Activated CD4-positive, alpha-beta memory T cell treated with anti-CD3 and anti-CD28 coated beads for 36 hours (primary cell): ENCODE data around the gene AP1S1. TPM values are rescaled to one million over a fixed set of nuclear protein-coding genes. Genes with fewer than 3 reads are reported as not detected.

Experiments used
- CTCF ChIA-PET: fragments of 350-600 bp; sonication (Branson Sonifier 250); formaldehyde crosslinking; loops from one replicate; lab custom pipeline; 2021; ENCODE audit warnings: antibody characterized with exemption, inconsistent platforms; lab: Charles Lee
- POLR2A ChIA-PET: fragments of 350-600 bp; sonication (Branson Sonifier 250); formaldehyde crosslinking; loops from one replicate; lab custom pipeline; 2021; ENCODE audit warnings: antibody characterized with exemption; lab: Charles Lee
- DNase-seq: peaks from one replicate; pipeline ENCODE4 v3.0.0-alpha.2; 2020
- H3K27ac Mint-ChIP-seq: one replicate; pipeline ENCODE4 v1.8.0; 2021; ENCODE audit warnings: mixed read lengths
- H3K27me3 Mint-ChIP-seq: one replicate; pipeline ENCODE4 v1.8.0; 2021; ENCODE audit warnings: mixed read lengths
- H3K36me3 Mint-ChIP-seq: one replicate; pipeline ENCODE4 v1.8.0; 2021; ENCODE audit warnings: mixed read lengths
- H3K4me1 Mint-ChIP-seq: one replicate; pipeline ENCODE4 v1.8.0; 2021; ENCODE audit warnings: low read depth, mixed read lengths
- H3K4me3 Mint-ChIP-seq: one replicate; pipeline ENCODE4 v1.8.0; 2021; ENCODE audit warnings: mild to moderate bottlenecking, mixed read lengths
- H3K9me3 Mint-ChIP-seq: one replicate; pipeline ENCODE4 v1.8.0; 2021; ENCODE audit warnings: mixed read lengths
- intact Hi-C: fragments of 100-400 bp; cut with micrococcal nuclease; formaldehyde crosslinking; loops from one replicate; pipeline ENCODE4 v1.15.1; 2023
- total RNA-seq, 2 experiments: library from RNA; stranded (reverse); gene quantifications; one replicate each; pipeline ENCODE4 v1.2.3, GENCODE V29; 2021

Gene AP1S1
- total RNA-seq, 2 experiments from 2014 or later: 41.1 to 44.7 TPM

- H3K27ac Mint-ChIP-seq: peak overlapping the region; percentile 72
- no peaks in the 10 kb centered on the region for H3K9me3 Mint-ChIP-seq
- H3K36me3 Mint-ChIP-seq: no peaks in the 10 kb centered on the region
- peaks cover 47% of the 10 kb centered on the region for H3K4me1 Mint-ChIP-seq
- H3K27me3 Mint-ChIP-seq: peaks cover 16% of the 10 kb centered on the region
- peak; percentile 94 for DNase-seq
- POLR2A ChIA-PET: no interaction called here
- H3K4me3 Mint-ChIP-seq: peak overlapping the region; percentile 30
- CTCF ChIA-PET: interaction anchor here (0.6 to 2.9 kb wide), 10 partner anchors 35 to 505 kb away, joined by 3 to 10 read pairs (median 4); partner anchors contain the start of genes ACHE, TRIM56 and UFSP1
- intact Hi-C loops: loop anchor here (1.0 kb wide), 1 partner anchor 16 kb away; the partner anchor contains the start of gene AP1S1
Measured at GRCh38 chr7:101138213-101138870, 15.9 kb upstream of the AP1S1 start.

DNA sequence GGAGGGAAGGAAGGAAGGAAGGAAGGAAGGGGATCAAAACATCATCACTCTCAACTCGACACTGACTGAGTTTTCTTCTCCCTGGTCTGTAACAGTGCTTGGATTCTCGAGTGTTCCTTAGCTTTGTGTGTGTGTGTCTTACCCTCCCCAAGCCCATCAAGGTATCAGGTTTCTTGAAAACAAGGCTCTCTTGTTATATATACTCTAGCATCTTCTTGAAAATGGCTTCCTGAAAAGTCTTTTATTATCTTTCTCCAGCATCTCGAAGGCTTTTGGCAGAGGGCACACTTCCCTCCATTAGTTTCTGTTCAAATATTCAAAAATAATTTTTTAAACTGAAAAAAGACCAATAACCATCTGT, 14.0 kb upstream of the AP1S1 start:
- ChIA-PET POLR2A (no interaction called here), CTCF (interaction anchor here (1.0 to 9.4 kb wide), 4 partner anchors 13 to 151 kb away, joined by 4 to 297 read pairs (median 4); no protein-coding TSS in a partner anchor)
- intact Hi-C loops: loop anchor here (5.0 kb wide), 1 partner anchor 152 kb away; no protein-coding TSS in a partner anchor
- Mint-ChIP-seq H3K9me3 (no peaks in the 10 kb centered on the region), H3K36me3 (no peaks in the 10 kb centered on the region), H3K27ac (no peak overlapping the region), H3K27me3 (peaks cover 9% of the 10 kb centered on the region), H3K4me1 (peaks cover 37% of the 10 kb centered on the region), H3K4me3 (no peak overlapping the region)
- no peak for DNase-seq

- H3K4me3 Mint-ChIP-seq: no peak overlapping the region
- no peaks in the 10 kb centered on the region for H3K36me3 Mint-ChIP-seq
Measured at GRCh38 chr7:101140746-101141382, 13.4 kb upstream of the AP1S1 start.

DNA sequence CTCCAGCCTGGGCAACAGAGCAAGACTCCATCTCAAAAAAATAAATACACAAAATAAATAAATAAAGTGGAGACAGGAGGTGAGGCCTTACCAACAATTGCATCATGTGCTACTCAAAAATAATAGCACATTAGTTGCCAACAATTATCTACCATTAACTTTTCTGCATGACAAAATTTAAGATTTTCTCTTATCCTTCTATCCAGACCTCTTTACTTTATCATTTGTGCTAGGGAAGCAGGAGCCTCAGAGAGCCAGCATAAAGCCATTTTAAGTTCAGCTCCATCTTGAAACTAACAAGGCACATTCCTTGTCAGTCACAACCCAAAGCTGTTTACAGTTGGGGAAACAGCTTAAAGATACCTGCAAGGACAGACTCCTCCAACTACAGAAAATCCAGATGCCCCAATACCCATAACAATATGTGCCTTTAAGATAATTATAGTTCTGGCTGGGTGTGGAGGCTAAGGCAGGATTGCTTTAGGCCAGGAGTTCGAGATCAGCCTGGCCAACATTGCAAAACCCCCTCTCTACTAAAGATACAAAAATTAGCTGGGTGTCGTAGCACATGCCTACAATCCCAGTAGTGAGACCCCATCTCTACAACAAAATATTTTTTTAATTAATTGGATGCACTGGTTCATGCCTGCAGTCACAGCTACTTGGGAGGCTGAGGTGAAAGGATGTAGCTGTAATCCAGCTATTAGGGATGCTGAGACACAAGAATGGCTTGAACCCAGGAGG, 2.2 kb upstream of the AP1S1 start:
- Mint-ChIP-seq H3K36me3 (peaks cover 6% of the 10 kb centered on the region), H3K4me3 (no peak overlapping the region), H3K9me3 (no peaks in the 10 kb centered on the region), H3K27me3 (peaks cover 8% of the 10 kb centered on the region), H3K4me1 (peaks cover 12% of the 10 kb centered on the region), H3K27ac (no peak overlapping the region)
- DNase-seq: no peak
- POLR2A ChIA-PET: no interaction called here
- CTCF ChIA-PET: interaction anchor here (0.9 to 3.0 kb wide), 3 partner anchors 8 to 93 kb away, joined by 3 to 34 read pairs (median 7); partner anchors contain the start of gene FIS1
- intact Hi-C loops: no loop called here

More at GRCh38 chr7:101140746-101141382, 13.4 kb upstream of the AP1S1 start:
- ChIA-PET POLR2A (no interaction called here), CTCF (interaction anchor here (1.0 to 9.4 kb wide), 4 partner anchors 13 to 150 kb away, joined by 4 to 297 read pairs (median 5); no protein-coding TSS in a partner anchor)
- intact Hi-C loops: loop anchor here (5.0 kb wide), 1 partner anchor 151 kb away; no protein-coding TSS in a partner anchor
- no peak for DNase-seq
- Mint-ChIP-seq H3K27me3 (peaks cover 5% of the 10 kb centered on the region), H3K27ac (no peak overlapping the region), H3K4me1 (peaks cover 37% of the 10 kb centered on the region), H3K9me3 (no peaks in the 10 kb centered on the region)

DNA sequence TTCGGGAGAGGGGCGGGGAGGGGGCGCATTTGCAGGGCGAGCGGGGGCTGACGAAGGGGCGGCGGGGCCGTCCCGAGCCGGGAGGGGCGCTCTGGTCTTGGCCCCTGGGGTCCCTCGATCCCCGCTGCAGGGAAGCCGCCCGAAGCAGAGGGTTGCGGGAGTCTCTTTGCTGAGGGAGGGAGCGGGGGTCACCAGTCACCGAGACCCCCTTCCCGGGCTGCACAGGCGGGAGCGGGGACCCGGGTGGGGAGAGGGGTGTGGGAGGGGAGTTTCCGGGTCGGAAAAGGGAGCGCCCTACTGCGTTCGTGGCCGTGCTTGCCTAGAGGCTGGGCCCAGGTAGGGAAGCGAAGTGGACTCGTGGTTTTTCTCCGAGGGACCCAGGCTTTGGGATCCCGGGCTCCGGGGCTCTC, 422 bp downstream of the AP1S1 start:
- no peak for DNase-seq
- ChIA-PET CTCF (interaction anchor here (1.0 to 3.0 kb wide), 3 partner anchors 10 to 38 kb away, joined by 3 to 34 read pairs (median 9); no protein-coding TSS in a partner anchor), POLR2A (no interaction called here)
- no peaks in the 10 kb centered on the region for H3K9me3 Mint-ChIP-seq
- no peak overlapping the region for H3K27ac Mint-ChIP-seq
- intact Hi-C loops: loop anchor here (1.0 kb wide), 2 partner anchors 11 to 16 kb away; partner anchors contain the start of gene VGF
- H3K4me3 Mint-ChIP-seq: peak overlapping the region; percentile 79
- H3K36me3 Mint-ChIP-seq: peaks cover 18% of the 10 kb centered on the region
- H3K4me1 Mint-ChIP-seq: peaks cover 10% of the 10 kb centered on the region
- no peaks in the 10 kb centered on the region for H3K27me3 Mint-ChIP-seq

GRCh38 chr7:101155303-101155702, 1.0 kb downstream of the AP1S1 start:
- Mint-ChIP-seq H3K27me3 (no peaks in the 10 kb centered on the region), H3K4me3 (peak overlapping the region; percentile 79), H3K4me1 (peaks cover 10% of the 10 kb centered on the region), H3K27ac (no peak overlapping the region), H3K9me3 (no peaks in the 10 kb centered on the region), H3K36me3 (peaks cover 24% of the 10 kb centered on the region)
- intact Hi-C loops: no loop called here
- CTCF ChIA-PET: interaction anchor here (1.0 to 1.1 kb wide), 2 partner anchors 11 to 37 kb away, joined by 3 to 9 read pairs; no protein-coding TSS in a partner anchor
- DNase-seq: no peak
- POLR2A ChIA-PET: no interaction called here

DNA sequence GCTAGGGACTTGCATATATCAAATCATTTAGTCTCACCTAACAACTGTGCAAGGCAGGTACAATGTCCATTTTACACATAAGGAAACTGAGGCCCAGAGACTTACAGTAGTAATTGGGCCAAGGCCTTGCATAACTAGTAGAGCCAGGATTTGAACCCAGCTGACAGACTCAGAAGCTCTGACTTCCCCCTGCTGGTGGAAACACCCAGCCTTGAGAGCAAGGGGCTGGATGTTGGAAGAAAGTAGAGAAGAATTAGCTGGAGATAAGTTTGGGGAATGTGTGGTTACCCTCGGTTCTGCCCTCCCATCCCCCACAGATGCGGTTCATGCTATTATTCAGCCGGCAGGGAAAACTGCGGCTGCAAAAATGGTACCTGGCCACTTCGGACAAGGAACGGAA, 2.0 kb downstream of the AP1S1 start:
- POLR2A ChIA-PET: no interaction called here
- Mint-ChIP-seq H3K4me1 (peaks cover 10% of the 10 kb centered on the region), H3K27me3 (peaks cover 2% of the 10 kb centered on the region), H3K9me3 (no peaks in the 10 kb centered on the region), H3K4me3 (no peak overlapping the region), H3K36me3 (peaks cover 27% of the 10 kb centered on the region), H3K27ac (no peak overlapping the region)
- DNase-seq: no peak
- CTCF ChIA-PET: interaction anchor here (0.7 to 3.3 kb wide), 3 partner anchors 9 to 36 kb away, joined by 4 to 18 read pairs (median 7); partner anchors contain the start of gene VGF
- intact Hi-C loops: no loop called here

DNA sequence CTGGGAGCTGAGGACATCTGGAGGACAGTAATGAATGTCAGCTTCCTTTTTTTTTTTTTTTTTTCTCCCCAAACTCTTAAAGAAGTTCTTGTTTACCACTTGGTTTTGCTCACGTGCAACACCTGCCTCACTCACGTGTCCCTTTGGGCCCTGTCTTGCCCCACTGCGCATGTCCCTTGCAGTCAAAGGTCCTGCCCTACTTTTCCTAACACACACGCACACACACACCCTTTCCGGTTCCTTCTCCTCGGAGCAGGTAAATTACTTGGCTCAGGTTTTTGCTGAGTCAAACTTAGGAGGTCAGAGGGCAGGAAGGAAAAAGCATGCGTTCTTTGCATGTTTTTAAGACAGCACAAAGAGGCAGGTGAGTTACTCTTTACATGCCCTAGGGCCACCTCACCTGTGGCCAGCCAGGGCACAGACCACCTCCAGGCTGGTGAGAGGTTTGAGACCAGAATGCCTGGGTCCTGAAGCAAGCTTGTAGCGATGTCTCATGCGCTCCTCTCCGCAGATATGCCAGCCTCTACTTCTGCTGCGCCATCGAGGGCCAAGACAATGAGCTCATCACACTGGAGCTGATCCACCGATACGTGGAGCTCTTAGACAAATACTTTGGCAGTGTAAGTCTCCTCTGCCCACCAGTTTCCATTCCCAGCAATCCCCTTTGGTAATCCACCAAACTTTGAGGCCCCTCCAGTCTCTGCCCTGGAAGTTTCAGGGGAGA, 2.8 kb downstream of the AP1S1 start:
- no peak for DNase-seq
- Mint-ChIP-seq H3K4me3 (no peak overlapping the region), H3K9me3 (no peaks in the 10 kb centered on the region), H3K27ac (no peak overlapping the region), H3K4me1 (peaks cover 10% of the 10 kb centered on the region), H3K27me3 (peaks cover 5% of the 10 kb centered on the region), H3K36me3 (peaks cover 31% of the 10 kb centered on the region)
- CTCF ChIA-PET: interaction anchor here (0.9 to 3.3 kb wide), 4 partner anchors 9 to 36 kb away, joined by 3 to 18 read pairs (median 5); partner anchors contain the start of gene VGF
- POLR2A ChIA-PET: no interaction called here
- intact Hi-C loops: no loop called here

- H3K36me3 Mint-ChIP-seq: peaks cover 32% of the 10 kb centered on the region
- POLR2A ChIA-PET: no interaction called here
- CTCF ChIA-PET: no interaction called here
- no peak overlapping the region for H3K27ac Mint-ChIP-seq
- intact Hi-C loops: no loop called here
- no peaks in the 10 kb centered on the region for H3K9me3 Mint-ChIP-seq
- peaks cover 17% of the 10 kb centered on the region for H3K4me1 Mint-ChIP-seq
- H3K4me3 Mint-ChIP-seq: no peak overlapping the region
- H3K27me3 Mint-ChIP-seq: peaks cover 18% of the 10 kb centered on the region
- no peak for DNase-seq
Measured at GRCh38 chr7:101159696-101160674, 5.7 kb downstream of the AP1S1 start.

- H3K4me1 Mint-ChIP-seq: peaks cover 19% of the 10 kb centered on the region
- CTCF ChIA-PET: interaction anchor here (2.4 kb wide), 1 partner anchor 17 kb away, joined by 8 read pairs; no protein-coding TSS in a partner anchor
- peaks cover 26% of the 10 kb centered on the region for H3K27me3 Mint-ChIP-seq
- H3K9me3 Mint-ChIP-seq: no peaks in the 10 kb centered on the region
- intact Hi-C loops: no loop called here
- peaks cover 32% of the 10 kb centered on the region for H3K36me3 Mint-ChIP-seq
- no peak overlapping the region for H3K4me3 Mint-ChIP-seq
- no peak for DNase-seq
- POLR2A ChIA-PET: no interaction called here
- H3K27ac Mint-ChIP-seq: no peak overlapping the region
Measured at GRCh38 chr7:101160910-101161309, 6.6 kb downstream of the AP1S1 start.
